ENCODE measurements around the gene GALNT3. TPM values are rescaled to one million over a fixed set of nuclear protein-coding genes. Genes with fewer than 3 reads are reported as not detected.

Gene GALNT3
- total RNA-seq, 1 experiment from 2014 or later, result 0.10 TPM

DNA sequence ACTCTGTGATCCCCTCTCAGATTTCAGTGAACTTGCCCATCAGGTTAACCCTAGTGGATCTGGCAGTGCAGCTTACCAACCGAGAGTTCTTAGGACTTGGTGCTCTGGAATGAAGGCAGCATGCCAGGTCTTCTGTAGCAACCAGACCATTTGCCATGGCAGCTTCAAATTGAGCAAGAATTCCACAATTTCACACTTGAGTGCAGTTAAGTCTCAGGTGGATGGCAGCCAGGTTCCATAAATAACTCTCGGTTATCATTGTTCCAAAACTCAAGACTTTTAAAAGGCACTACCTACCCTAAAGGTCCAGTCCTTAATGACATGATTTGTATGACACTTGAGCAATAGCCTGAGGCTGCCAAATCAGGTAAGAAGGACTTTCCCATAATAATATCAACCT lies 48.1 kb downstream of the GALNT3 start:
- H3K36me3 ChIP-seq (ENCODE audit: control insufficient read depth, insufficient read depth, low read length), result no peaks in the 10 kb centered on the region
- POLR2A ChIA-PET, result no interaction called here
- BruUV-seq (replicated peaks), result no TSS peak

DNA sequence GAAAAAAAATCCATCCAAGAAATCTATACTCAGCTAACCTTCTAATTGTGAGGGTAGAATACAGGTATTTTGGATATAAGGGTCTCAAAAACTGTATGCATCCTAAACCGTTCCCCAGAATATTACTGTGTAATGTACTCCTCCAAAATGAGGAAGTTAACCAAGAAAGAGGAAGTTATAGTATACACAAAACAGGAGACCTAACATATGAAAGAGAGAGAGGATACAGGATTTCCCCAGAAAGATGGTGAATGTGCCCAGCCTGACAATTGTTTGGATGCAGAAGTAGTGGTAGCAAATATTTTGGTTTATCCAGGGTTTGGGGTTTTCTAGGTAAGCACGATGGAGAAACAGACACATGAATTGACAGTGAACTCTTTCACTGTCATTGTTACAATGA lies 50.6 kb downstream of the GALNT3 start:
- H3K27ac ChIP-seq (ENCODE audit: low read length), result no peak overlapping the region
- BruUV-seq (replicated peaks), result no TSS peak
- no peaks in the 10 kb centered on the region for H3K9me3 ChIP-seq (ENCODE audit: control insufficient read depth, insufficient read depth, low read depth, low read length)
- in situ Hi-C loops (cut with HindIII; ENCODE audit: low pct_unique_long_range_greater_than_20kb, low sequenced_read_pairs) (no loop called here), intact Hi-C loops (cut with micrococcal nuclease; ENCODE audit: unreplicated experiment) (no loop called here)
- ChIA-PET POLR2A (no interaction called here), CTCF (no interaction called here)
- TF ChIP-seq, protein P1, sequence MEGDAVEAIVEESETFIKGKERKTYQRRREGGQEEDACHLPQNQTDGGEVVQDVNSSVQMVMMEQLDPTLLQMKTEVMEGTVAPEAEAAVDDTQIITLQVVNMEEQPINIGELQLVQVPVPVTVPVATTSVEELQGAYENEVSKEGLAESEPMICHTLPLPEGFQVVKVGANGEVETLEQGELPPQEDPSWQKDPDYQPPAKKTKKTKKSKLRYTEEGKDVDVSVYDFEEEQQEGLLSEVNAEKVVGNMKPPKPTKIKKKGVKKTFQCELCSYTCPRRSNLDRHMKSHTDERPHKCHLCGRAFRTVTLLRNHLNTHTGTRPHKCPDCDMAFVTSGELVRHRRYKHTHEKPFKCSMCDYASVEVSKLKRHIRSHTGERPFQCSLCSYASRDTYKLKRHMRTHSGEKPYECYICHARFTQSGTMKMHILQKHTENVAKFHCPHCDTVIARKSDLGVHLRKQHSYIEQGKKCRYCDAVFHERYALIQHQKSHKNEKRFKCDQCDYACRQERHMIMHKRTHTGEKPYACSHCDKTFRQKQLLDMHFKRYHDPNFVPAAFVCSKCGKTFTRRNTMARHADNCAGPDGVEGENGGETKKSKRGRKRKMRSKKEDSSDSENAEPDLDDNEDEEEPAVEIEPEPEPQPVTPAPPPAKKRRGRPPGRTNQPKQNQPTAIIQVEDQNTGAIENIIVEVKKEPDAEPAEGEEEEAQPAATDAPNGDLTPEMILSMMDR (IDR thresholded peaks at IDR 0.05), result no peak
- no peak for TF ChIP-seq SIN3A (IDR thresholded peaks at IDR 0.05; ENCODE audit: borderline replicate concordance, insufficient read depth, low read depth, low read length)
- no peak for TF ChIP-seq TCF7L2 (IDR thresholded peaks at IDR 0.05; ENCODE audit: low read depth, low read length)
- TF ChIP-seq, protein P2, sequence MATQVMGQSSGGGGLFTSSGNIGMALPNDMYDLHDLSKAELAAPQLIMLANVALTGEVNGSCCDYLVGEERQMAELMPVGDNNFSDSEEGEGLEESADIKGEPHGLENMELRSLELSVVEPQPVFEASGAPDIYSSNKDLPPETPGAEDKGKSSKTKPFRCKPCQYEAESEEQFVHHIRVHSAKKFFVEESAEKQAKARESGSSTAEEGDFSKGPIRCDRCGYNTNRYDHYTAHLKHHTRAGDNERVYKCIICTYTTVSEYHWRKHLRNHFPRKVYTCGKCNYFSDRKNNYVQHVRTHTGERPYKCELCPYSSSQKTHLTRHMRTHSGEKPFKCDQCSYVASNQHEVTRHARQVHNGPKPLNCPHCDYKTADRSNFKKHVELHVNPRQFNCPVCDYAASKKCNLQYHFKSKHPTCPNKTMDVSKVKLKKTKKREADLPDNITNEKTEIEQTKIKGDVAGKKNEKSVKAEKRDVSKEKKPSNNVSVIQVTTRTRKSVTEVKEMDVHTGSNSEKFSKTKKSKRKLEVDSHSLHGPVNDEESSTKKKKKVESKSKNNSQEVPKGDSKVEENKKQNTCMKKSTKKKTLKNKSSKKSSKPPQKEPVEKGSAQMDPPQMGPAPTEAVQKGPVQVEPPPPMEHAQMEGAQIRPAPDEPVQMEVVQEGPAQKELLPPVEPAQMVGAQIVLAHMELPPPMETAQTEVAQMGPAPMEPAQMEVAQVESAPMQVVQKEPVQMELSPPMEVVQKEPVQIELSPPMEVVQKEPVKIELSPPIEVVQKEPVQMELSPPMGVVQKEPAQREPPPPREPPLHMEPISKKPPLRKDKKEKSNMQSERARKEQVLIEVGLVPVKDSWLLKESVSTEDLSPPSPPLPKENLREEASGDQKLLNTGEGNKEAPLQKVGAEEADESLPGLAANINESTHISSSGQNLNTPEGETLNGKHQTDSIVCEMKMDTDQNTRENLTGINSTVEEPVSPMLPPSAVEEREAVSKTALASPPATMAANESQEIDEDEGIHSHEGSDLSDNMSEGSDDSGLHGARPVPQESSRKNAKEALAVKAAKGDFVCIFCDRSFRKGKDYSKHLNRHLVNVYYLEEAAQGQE (IDR thresholded peaks at IDR 0.05; ENCODE audit: insufficient read depth in 1 of 2, low read depth in 2 of 2, low read length in 1 of 2), result no peak
- TF ChIP-seq POLR2AphosphoS5 (IDR thresholded peaks at IDR 0.05; ENCODE audit: low read depth, low read length), result no peak
- H3K36me3 ChIP-seq (ENCODE audit: control insufficient read depth, insufficient read depth, low read length), result no peaks in the 10 kb centered on the region
- ATAC-seq (no peak), DNase-seq (ENCODE audit: low read depth, low spot score) (no peak)
- H3K4me1 ChIP-seq (ENCODE audit: control insufficient read depth, insufficient read depth, low read length), result no peaks in the 10 kb centered on the region
- no peak overlapping the region for H3K4me3 ChIP-seq (ENCODE audit: low read depth in 2 of 2, low read length in 2 of 2)
- H3K27me3 ChIP-seq (ENCODE audit: control insufficient read depth, insufficient read depth, low read length), result no peaks in the 10 kb centered on the region

More for the DNA sequence above, 48.1 kb downstream of the GALNT3 start:
- intact Hi-C loops (cut with micrococcal nuclease; ENCODE audit: unreplicated experiment), result no loop called here
- Histone ChIP-seq H3K4me1 (ENCODE audit: control insufficient read depth, insufficient read depth, low read length) (no peaks in the 10 kb centered on the region), H3K27ac (ENCODE audit: low read length) (no peak overlapping the region), H3K9me3 (ENCODE audit: control insufficient read depth, insufficient read depth, low read depth, low read length) (no peaks in the 10 kb centered on the region), H3K4me3 (ENCODE audit: low read depth in 2 of 2, low read length in 2 of 2) (no peak overlapping the region), H3K27me3 (ENCODE audit: control insufficient read depth, insufficient read depth, low read length) (no peaks in the 10 kb centered on the region)
- no peak for DNase-seq (ENCODE audit: low read depth, low spot score)
- in situ Hi-C loops (cut with HindIII; ENCODE audit: low pct_unique_long_range_greater_than_20kb, low sequenced_read_pairs), result no loop called here
- CTCF ChIA-PET, result no interaction called here
- no peak for ATAC-seq
- TF ChIP-seq SIN3A (IDR thresholded peaks at IDR 0.05; ENCODE audit: borderline replicate concordance, insufficient read depth, low read depth, low read length), result no peak

DNA sequence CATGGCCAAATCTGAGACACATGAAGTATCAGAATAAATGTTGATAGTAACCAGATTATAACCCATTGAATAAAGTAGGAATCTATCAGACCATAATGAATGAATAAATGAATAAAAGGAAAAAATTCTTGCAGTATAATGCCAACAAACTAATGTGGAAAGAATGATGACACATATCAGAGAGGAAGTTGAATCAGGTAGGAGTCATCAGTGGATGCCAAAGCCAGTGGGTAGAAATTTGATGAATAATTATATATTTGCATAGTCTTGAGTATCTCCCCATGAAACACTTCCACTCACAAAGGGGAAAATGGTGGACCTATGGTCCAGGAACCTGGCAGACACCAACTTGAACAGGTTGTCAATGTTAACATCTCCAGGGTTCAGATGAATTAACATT lies 68.6 kb downstream of the GALNT3 start:
- TF ChIP-seq TCF7L2 (IDR thresholded peaks at IDR 0.05; ENCODE audit: low read depth, low read length) (no peak), SIN3A (IDR thresholded peaks at IDR 0.05; ENCODE audit: borderline replicate concordance, insufficient read depth, low read depth, low read length) (no peak)
- TF ChIP-seq, protein P2 (IDR thresholded peaks at IDR 0.05; ENCODE audit: insufficient read depth in 1 of 2, low read depth in 2 of 2, low read length in 1 of 2), result no peak
- no TSS peak for BruUV-seq (replicated peaks)
- Histone ChIP-seq H3K4me1 (ENCODE audit: control insufficient read depth, insufficient read depth, low read length) (no peaks in the 10 kb centered on the region), H3K9me3 (ENCODE audit: control insufficient read depth, insufficient read depth, low read depth, low read length) (no peaks in the 10 kb centered on the region), H3K27ac (ENCODE audit: low read length) (no peak overlapping the region), H3K36me3 (ENCODE audit: control insufficient read depth, insufficient read depth, low read length) (no peaks in the 10 kb centered on the region), H3K27me3 (ENCODE audit: control insufficient read depth, insufficient read depth, low read length) (no peaks in the 10 kb centered on the region), H3K4me3 (ENCODE audit: low read depth in 2 of 2, low read length in 2 of 2) (no peak overlapping the region)
- DNase-seq (ENCODE audit: low read depth, low spot score) (no peak), ATAC-seq (no peak)
- in situ Hi-C loops (cut with HindIII; ENCODE audit: low pct_unique_long_range_greater_than_20kb, low sequenced_read_pairs) (no loop called here), intact Hi-C loops (cut with micrococcal nuclease; ENCODE audit: unreplicated experiment) (no loop called here)
- CTCF ChIA-PET, result no interaction called here
- POLR2A ChIA-PET, result no interaction called here

Measured in Panc1 (cell line).